GM12875 (cell line): ENCODE measurements around the gene AMIGO2.

Source experiments
- H3K4me3 ChIP-seq: one replicate; pipeline ENCODE4 v1.5.1; 2011; ENCODE audit warnings: low read depth, low read length, control low read depth
- CTCF ChIP-seq: IDR thresholded peaks from 2 replicates; pipeline ENCODE4 v1.5.1; 2011; ENCODE audit warnings: low read depth, mild to moderate bottlenecking, control low read depth, inconsistent platforms, low read length, moderate library complexity, borderline replicate concordance; ENCODE audit not compliant: insufficient read depth

The AMIGO2 gene

GRCh38 chr12:47107446-47107845, 27.7 kb upstream of the AMIGO2 start:
- H3K4me3 ChIP-seq = no peak overlapping the region
- TF ChIP-seq CTCF = no peak

- no peak overlapping the region for H3K4me3 ChIP-seq
- no peak for TF ChIP-seq CTCF
These were observed 26.3 kb upstream of the AMIGO2 start for GRCh38 chr12:47105914-47106674.

- no peak for TF ChIP-seq CTCF
- no peak overlapping the region for H3K4me3 ChIP-seq
These were observed 23.3 kb upstream of the AMIGO2 start for GRCh38 chr12:47102845-47103651.

- H3K4me3 ChIP-seq = no peak overlapping the region
- no peak for TF ChIP-seq CTCF
These were observed 22.6 kb upstream of the AMIGO2 start for GRCh38 chr12:47102406-47102805.

- no peak for TF ChIP-seq CTCF
These were observed 20.4 kb upstream of the AMIGO2 start for GRCh38 chr12:47100160-47100559.

GRCh38 chr12:47099610-47100009, 19.9 kb upstream of the AMIGO2 start:
- no peak for TF ChIP-seq CTCF
- no peak overlapping the region for H3K4me3 ChIP-seq

More at GRCh38 chr12:47100160-47100559, 20.4 kb upstream of the AMIGO2 start:
- no peak overlapping the region for H3K4me3 ChIP-seq
